ENCODE measurements around the gene COL23A1.
"Not testable (repeated sequence)": the region's sequence is repeated elsewhere in the genome, so short reads cannot be mapped to it uniquely, and the experiment has no call there.

The COL23A1 gene

GRCh38 chr5:178232920-178233429 lies 357.2 kb downstream of the COL23A1 start:
- Histone ChIP-seq H3K4me3 (peak overlapping the region; percentile 88), H3K27ac (peak overlapping the region; percentile 83 to 95)
- TF ChIP-seq CTCF (IDR thresholded peaks at IDR 0.05), result no peak
- no peak for DNase-seq (ENCODE audit: low spot score)

GRCh38 chr5:178232124-178232919 lies 357.9 kb downstream of the COL23A1 start, which contains the start of gene PHYKPL:
TSS of gene PHYKPL (minus strand) at chr5:178232802. CDS start at chr5:178232550, 252 bp downstream.
- Histone ChIP-seq H3K4me3 (peak within 1 kb of the TSS; percentile 88), H3K27ac (peak within 1 kb of the TSS; percentile 83 to 95)
- peak; percentile 86 for DNase-seq (ENCODE audit: low spot score)
- no peak for TF ChIP-seq CTCF (IDR thresholded peaks at IDR 0.05)

- Histone ChIP-seq H3K4me3 (peak overlapping the region; percentile 88), H3K27ac (peak overlapping the region; percentile 83 to 95)
- TF ChIP-seq CTCF (IDR thresholded peaks at IDR 0.05), result no peak
- no peak for DNase-seq (ENCODE audit: low spot score)
Measured at GRCh38 chr5:178231539-178232123, 358.6 kb downstream of the COL23A1 start.

GRCh38 chr5:178230879-178231538 lies 359.2 kb downstream of the COL23A1 start:
- Histone ChIP-seq H3K27ac (peak overlapping the region in 1 of 2 donors; percentile 10), H3K4me3 (peak overlapping the region; percentile 88)
- no peak for DNase-seq (ENCODE audit: low spot score)
- TF ChIP-seq CTCF (IDR thresholded peaks at IDR 0.05), result no peak

GRCh38 chr5:178229861-178230260 lies 360.3 kb downstream of the COL23A1 start:
- Histone ChIP-seq H3K4me3 (no peak overlapping the region), H3K27ac (no peak overlapping the region)
- TF ChIP-seq CTCF (IDR thresholded peaks at IDR 0.05), result no peak
- no peak for DNase-seq (ENCODE audit: low spot score)

- not testable (repeated sequence) for H3K27ac ChIP-seq, H3K4me3 ChIP-seq
Measured at GRCh38 chr5:178229111-178229510, 361.1 kb downstream of the COL23A1 start.

GRCh38 chr5:178228609-178229008 lies 361.6 kb downstream of the COL23A1 start:
- DNase-seq (ENCODE audit: low spot score), result no peak
- Histone ChIP-seq H3K27ac (no peak overlapping the region), H3K4me3 (no peak overlapping the region)
- no peak for TF ChIP-seq CTCF (IDR thresholded peaks at IDR 0.05)

More at GRCh38 chr5:178229111-178229510, 361.1 kb downstream of the COL23A1 start:
- not testable (repeated sequence) for DNase-seq (ENCODE audit: low spot score)
